GM19397 (cell line): ENCODE data around the gene TDRD7.
"Not testable (repeated sequence)": the region's sequence is repeated elsewhere in the genome, so short reads cannot be mapped to it uniquely, and the experiment has no call there.

Experiments used
- ATAC-seq: cut with Tn5 transposase; IDR thresholded peaks from one replicate; pipeline ENCODE4 v1.9.1; 2021; ENCODE audit warnings: mild to moderate bottlenecking, moderate library complexity; ENCODE audit not compliant: unreplicated experiment

Gene TDRD7

DNA sequence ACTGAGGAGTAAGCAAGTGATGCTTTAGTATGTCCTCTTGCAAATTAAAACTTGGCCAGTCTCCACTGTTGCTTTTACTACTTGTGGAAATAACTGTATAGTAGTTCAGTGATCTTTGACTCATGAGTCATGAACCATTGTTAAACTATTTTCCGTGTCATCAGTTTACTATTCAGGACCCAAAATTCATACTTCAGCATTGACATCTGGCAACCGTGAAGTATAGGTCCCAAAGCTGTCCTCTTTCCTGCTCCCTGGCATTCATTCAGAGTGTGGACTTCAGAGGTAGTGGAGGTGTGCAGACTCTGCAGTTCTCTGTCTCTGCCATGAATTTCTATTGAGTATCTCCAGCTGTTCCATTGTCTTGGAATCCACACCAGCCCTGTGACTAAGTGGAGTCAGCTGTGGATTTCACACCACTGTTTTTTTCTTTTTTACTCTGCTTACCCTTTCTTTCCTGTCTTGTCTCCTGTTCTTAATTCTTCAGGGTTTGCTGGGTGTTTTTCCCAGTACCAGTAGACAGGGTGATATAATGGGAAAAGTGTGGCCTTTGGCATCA is 7.5 kb downstream of the TDRD7 start:
- ATAC-seq: no peak

DNA sequence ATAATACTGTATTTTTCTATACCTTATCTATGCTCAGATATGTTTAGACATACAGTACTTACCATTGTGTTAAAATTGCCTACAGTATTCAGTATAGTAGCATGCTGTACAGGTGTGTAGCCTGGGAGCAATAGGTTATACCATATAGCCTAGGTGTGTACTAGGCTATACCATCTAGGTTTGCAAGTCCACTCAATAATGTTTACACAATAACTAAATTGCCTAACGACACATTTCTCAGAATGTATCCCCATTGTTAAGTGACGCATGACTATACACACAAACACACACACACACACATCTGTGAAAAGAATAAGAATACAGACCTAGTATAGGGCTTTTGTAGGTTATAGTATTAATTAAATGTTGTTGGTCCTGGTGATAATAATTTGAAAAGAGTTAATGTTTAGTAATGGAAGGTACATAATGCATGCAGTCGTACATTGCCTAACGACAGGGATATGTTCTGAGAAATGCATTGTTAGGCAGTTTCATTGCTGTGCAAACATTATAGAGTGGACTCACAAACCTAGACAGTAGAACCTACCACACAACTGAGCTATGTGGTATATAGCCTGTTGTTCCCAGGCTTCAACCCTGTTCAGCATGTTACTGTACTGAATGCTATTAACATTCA is 13.6 kb downstream of the TDRD7 start:
- no peak for ATAC-seq

DNA sequence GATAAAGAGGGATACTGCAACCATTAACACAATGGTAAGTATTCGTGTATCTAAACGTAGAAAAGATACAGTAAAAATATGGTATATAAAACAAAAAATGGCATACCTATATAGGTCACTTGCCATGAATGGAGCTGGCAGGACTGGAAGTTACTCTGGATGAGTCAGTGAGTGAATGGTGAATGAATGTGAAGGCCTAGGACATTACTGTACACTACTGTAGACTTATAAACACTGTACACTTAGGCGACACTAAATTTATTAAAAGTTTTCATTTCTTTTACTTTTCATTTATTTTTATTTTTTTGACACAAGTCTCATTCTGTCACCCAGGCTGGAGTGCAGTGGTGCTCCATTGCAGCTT is 14.1 kb downstream of the TDRD7 start:
- no peak for ATAC-seq

DNA sequence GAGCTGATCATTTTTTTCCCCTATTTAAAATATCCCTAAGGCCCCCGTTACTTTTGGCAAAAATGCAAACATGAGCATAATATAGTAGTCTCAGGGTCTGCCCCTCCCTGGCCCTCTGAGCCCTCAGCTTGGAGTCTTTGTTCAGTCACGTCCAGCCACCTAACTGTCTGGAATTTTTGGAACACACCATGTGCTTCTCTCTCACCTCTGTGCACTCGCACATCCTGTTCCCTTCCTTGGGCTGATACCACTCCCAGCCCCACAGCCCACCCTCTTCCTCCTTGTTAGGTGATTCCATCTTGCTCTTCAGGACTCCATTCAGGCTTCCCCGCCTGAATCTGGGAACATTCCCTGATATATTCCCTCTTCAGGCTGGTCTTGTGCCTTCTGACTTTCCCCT is 16.0 kb downstream of the TDRD7 start:
- ATAC-seq: no peak

DNA sequence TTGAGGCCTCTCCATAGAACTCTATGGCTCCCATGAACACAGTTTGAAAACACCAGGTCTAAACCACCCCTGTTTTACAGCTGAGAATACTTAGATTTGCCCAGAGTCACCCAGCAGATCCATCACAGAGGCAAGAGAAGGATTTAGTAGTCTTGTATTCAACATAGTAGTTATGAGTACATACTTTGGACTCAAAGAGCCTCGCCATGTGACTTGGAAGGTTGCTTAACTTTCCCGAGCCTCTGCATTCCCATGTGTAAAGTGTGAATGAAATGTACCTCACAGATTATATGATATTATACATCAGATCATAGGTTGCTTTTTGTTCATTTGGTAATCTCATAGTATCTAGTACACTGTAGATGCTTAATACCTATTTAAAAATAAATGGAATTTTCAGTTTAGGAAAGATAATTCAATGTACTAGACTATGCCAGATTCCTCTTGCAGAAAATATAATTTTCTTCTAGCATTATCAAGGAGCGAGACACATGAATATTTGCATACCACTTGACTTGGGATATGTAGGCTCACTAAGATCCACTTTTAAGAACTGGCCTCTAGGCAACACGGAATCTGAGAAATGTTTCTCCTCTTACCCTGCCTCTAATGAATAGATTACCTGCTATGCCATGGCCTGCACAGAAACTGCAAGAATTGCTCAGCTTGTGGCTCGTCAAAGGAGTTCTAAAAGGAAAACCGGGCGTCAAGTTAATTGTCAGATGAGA is 18.6 kb downstream of the TDRD7 start:
- no peak for ATAC-seq

DNA sequence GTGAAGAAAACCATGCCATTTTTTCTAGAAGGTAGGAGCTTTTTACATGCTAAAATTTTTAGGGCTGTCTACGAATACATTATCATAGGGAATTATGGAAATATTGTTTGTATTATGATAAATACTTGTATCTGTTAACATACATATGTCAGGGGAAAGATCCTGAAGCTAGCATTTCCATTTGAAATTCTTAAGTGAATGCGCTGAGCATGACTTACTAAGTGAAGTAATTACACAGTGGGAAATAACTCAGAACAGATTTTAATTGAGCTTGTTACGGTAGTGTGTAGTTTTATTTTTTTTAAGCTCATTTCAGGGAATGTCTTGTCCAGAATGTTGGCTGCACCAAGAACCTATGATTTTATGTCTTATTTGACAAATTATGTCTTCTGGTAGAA is 19.1 kb downstream of the TDRD7 start:
- ATAC-seq: no peak

DNA sequence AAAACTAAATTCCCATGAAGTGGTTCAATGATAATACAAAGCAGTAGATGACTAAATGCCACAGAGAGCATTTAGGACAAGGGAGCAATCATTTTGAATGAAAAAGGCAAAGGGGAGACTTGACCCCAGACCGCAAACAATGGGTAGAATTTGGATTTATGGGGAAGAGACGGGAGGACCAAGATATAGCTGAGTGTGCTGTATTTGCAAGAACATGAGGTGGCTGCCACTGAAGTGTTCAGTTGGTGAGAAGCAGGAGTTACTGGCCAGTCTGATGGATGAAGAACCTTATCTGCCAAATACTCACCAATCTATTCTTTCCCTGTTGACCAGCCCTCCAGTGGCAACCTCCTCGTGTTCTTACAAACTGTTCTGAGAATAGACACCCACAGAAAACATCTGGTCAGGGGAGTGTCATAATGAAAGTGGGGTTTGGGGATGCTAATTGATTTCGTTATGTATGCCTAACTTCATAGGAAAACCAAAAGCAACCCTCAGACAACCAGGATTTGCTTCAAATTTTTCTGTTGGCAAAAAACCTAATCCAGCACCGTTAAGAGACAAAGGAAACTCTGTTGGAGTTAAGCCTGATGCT is 19.8 kb downstream of the TDRD7 start:
- no peak for ATAC-seq

DNA sequence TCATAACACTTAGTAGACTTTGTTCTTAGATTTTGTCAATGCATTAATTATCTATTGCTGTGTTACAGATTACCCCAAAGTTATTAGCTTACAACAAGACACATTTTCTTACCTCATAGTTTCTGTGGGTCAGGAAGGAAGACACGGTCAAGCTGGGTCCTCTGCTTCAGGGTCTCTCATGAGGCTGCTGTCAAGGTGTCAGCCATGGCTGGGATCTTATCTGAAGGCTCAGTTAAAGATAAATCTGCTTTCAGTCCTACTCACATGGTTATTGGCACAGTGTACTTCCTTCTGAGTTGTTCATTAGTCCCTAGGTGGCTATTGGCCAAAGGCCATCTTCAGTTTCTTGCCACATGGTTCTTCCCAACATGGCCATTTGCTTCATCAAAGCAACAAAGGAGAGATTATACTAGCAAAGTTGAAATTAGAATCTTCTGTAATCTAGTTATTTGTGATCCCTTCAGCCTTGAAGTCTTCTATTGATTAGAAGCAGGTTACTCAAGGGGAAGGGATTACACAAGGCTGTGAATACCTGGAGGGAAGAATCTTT is 25.2 kb downstream of the TDRD7 start:
- ATAC-seq: no peak

DNA sequence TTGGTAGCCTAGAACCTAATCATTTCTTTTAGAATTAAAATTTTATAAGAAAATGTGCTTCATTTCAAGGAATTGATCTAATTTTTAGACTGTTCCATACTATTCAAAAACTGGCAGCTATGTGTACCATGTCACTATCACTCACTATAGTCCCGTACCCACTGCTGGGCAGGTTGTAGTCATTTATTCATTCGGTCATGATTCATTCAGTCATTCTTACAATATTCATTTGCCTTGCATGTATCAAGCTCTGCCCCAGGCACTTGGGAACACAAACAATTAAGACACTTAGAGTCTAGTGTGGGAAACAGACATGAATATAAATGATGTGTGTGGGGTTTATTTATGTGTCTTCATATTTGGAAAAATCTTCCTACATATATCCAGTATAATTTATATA is 26.4 kb downstream of the TDRD7 start:
- no peak for ATAC-seq

DNA sequence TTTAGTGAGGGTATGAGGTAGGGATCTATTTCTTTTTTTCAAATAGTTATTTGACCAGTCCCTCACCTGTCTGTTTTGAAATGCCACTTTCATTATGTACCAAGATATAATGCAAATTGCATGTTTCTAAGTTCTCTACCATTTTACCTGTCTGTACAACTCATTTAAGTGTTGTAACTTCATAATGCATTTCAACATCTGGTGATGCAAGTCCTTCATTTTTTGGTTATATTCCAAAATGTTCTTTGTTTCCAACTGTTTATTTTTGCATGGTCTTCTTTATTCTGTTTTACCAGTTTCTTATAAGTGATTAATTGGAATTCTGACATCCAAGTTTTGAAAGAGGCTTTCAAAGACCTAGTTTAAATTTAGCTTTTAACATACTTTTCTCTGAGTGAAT is 26.8 kb downstream of the TDRD7 start:
- no peak for ATAC-seq

DNA sequence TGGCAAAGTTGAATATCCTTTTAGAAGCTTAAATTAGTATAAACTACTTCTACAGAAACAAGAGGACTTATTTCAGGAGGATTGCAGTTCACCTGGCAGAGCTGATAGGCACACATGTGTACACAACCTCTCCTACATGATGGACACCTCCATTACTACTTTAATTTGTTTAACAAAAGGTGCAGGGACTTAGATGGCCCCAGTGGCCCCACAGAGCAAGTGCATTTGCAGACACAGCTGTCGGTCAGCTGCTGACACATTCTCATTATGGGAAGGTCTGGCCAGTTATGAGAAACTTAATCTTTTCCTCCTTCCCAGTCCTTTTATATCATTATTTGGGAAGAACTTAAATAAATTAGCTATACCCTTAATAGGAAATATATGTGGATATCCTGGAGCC is 28.3 kb downstream of the TDRD7 start:
- no peak for ATAC-seq

DNA sequence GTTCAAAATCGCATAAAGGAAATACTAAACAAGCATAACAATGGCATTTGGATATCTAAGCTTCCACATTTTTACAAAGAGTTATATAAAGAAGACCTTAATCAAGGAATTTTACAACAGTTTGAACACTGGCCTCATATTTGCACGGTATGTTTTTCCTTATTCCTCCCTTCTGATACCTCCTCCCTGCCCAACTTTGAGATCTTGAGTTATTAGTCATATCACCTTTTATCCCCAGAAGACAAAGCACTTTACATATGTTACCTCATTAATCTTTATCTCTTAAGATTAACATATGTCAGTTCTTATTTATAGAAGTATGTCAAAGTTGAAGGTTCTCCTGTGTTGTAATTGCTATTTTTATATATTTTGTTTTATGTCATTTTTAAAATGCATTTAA is 29.8 kb downstream of the TDRD7 start:
- no peak for ATAC-seq

DNA sequence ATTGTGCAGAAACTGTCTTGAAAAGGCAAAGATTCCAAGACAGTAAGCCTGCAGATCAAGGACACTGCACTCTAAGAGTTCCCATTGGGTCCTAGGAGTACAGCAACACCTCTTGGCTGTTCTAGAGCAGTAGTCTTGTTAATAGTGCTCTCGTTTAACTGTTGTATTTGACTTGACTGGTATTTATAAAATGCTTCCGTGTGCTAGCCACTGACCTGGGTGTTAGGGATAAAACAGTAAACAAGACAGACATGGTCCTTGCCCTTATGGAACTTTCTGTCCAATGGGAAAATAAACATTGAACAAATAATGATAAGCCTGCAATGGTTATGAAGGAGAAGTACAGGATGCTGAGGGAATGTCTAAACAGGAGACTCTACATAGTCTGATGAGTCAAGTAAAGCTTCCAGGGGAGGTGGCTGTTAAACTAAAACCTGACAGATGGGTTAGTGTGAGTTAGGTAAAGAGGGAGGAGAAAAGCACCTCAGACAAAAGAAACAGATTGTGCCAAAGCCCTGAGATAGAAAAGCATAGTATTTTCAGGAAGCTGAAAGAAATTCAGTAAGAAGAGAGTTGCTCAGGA is 33.3 kb downstream of the TDRD7 start:
- no peak for ATAC-seq

DNA sequence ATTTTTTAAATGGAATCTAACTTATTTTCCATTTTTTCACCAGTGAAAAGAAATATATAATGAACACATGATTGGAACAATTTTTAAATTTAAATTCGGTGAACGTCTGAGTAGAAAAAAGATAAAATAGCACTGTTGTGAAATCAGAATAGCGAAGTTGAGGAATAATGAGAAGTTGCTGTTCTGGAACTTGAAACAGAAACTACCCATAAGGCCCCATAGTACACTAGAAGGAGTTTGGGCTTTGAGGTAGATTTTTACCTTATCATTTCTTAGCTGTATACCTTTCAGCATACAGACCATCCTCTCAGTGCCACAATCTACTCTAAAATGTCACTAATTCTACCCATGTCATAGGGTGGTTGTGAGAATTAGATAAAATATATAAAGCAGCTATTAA is 35.1 kb downstream of the TDRD7 start:
- no peak for ATAC-seq

DNA sequence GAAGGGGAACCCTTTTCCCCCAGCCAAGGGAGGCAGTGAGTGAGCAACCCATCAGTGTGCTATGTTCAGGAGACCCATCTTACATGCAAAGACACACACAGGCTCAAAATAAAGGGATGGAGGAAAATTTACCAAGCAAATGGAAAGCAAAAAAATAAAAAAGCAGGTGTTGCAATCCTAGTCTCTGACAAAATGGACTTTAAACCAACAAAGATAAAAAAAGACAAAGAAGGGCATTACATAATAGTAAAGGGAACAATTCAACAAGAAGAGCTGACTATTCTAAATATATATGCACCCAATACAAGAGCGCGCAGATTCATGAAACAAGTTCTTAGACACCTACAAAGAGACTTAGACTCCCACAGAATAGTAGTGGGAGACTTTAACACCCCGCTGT is 41.7 kb downstream of the TDRD7 start:
- not testable (repeated sequence) for ATAC-seq

DNA sequence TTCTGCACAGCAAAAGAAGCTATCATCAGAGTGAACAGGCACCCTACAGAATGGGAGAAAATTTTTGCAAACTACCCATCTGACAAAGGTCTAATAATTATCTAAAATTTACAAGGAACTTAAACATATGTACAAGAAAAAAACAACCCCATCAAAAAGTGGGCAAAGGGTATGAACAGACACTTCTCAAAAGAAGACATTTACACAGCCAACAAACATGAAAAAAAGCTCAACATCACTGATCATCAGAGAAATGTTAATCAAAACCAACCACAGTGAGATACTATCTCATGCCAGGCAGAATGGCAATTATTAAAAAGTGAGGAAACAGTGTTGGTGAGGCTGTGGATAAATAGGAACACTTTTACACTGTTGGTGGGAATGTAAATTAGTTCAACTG is 44.9 kb downstream of the TDRD7 start:
- ATAC-seq: not testable (repeated sequence)

DNA sequence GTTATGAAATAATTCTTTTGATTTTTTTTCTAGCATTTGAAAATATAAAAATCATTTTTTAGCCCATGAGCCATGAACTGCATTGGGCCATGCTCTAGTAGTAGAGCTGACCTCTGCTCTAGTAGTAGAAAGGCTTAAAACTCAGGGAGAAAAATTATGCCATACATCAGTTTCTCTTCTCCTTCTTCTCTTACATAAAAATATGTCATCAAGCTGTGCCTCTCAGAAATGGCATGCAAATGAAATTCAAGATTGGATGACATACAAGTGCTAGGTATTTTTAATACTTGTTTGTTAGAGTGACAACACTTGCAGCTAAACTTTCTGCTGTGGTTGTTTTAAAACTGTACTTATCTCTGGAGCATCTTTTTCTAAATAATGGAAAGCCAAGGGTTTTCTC is 47.4 kb downstream of the TDRD7 start:
- no peak for ATAC-seq

DNA sequence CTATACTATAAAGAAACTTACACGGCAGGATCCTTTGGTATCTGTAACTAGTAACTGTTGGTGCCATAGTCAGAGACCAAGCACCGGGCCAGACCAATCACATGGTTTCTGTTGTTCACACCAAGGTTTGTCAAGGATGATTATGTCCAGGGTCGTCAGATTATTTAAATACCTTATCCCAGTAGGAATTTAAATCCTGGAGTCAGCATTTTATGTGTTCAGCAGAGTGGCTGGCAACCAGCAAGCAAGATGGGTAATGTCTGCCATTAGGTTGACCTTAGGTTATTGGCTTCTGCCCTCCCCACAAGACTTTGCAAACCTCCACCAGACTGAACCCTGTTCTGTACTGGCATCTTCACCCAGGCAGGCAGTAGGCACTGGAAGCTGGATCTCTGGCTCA is 50.3 kb downstream of the TDRD7 start:
- no peak for ATAC-seq

DNA sequence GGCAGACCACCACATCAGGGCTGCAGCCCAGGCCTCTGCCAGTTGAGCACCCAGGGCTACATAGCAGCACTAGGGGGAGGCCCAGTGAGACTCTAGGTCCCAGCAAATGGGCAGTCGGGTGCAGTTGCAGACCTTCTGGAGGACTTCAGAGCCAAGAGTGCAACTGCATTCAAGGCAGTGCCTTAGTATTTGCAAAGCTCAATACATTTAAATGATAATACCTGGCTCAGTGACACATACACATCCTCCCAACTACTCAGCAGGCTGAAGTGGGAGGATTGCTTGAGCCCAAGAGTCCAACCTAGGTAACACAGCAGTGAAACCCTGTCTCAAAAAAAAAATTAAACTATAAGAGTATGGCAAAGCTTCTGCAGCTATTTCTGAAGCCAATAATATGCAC is 51.0 kb downstream of the TDRD7 start:
- no peak for ATAC-seq

DNA sequence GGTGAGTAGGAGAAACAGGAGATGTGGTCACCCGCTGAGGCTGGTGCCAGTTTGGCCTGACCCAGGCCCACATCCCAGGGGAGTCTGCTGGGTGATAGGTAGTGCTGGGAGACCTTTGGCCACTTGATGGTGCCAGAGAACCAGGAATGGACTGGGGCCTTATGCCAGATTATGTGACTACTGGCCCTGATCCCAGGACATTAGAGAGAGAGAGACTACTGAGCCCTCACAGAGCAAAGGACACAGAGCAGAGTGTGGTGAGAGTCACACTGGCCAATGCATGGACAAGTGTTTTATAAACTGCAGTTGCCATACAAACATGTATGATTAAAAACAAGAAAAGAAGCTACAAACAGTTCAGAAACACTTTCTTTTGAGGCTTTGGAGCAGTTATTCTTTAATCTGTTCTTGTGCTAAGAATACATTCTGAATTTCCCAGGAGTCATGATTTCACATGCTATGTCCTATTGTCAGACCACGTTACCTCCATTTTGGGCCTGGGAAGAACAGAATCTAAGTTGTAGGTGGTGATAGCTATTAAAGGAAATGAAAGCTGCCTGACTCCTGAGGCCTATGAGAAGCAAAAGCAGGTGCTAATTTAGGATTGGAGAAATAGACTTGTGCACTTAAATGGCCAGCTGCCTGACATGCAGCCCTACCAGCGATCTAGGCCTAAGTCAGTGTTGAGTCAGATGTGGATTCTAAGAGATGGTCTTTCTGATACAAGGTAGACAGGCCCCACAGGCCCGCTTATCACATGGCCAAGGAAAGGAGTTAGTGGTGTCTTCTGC is 57.0 kb downstream of the TDRD7 start:
- peak; percentile 71 for ATAC-seq

DNA sequence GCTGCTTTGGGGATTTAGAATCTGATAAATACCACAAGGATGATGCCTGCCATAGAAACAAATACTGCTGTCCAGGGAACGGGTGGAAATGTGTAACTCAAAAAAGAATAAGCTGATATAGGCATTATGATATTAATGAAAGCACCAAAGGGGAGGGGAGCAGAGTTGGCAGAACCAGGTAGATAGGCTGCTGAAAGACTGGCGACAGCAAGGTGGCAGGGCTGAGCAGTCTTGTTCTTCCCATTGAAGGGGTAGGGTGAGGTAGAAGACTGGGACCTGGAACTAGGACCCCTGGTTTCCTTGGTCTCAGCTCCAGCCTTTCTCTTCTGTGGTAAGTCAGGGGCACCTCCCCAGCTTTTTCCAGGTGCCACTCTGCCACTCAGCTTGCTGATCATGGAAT is 58.2 kb downstream of the TDRD7 start:
- ATAC-seq: no peak
